ENCODE measurements around the gene KLK14.

DNA sequence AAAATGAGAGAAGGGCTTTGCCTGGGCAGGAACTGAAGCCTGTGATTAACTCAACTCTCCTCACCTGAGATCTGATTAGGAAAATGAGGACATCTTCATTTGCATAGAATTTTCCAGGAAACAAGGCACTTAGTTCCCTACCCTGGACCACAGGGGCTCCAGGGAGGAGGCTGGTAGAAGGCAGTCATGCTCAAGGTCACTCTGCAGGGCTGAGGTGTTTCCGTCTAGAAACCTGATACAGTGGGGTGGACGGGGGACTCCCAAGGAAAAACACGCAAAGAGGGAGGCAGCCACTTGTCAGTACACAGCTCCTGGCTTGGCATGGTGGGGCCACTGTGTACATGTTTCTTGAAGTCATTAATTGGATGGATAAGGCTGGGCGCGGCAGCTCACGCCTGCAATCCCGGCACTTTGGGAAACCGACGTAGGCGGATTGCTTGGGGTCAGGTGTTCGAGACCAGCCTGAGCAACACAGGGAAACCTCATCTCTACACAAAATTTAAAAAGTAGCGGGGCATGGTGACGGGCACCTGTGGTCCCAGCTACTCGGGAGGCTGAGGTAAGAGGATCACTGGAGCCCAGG lies 6.0 kb downstream of the KLK14 start:
- TF ChIP-seq CTCF (IDR thresholded peaks at IDR 0.05; ENCODE audit: insufficient read depth, low read length, poor library complexity, severe bottlenecking) (no peak), EZH2phosphoT487 (conservative IDR thresholded peaks at IDR 0.05; ENCODE audit: low read length) (no peak)
